Caco-2 (cell line): Measurements from ENCODE around the gene C19orf44. TPM values are rescaled to one million over a fixed set of nuclear protein-coding genes. Genes with fewer than 3 reads are reported as not detected.

Experiments
- BruUV-seq: library from RNA; stranded (reverse); fragments of 400-500 nt; replicated peaks from 2 replicates; lab custom pipeline; 2021; lab: Mats Ljungman, UMichigan
- CTCF ChIA-PET: fragments of 300-600 bp; sonication (Branson Sonifier 250); formaldehyde crosslinking; loops from one replicate; lab custom pipeline; 2022; ENCODE audit warnings: antibody characterized with exemption; lab: Charles Lee
- POLR2A ChIA-PET: fragments of 300-600 bp; sonication (Branson Sonifier 250); formaldehyde crosslinking; loops from one replicate; lab custom pipeline; 2022; ENCODE audit warnings: antibody characterized with exemption; lab: Charles Lee
- DNase-seq, 2 experiments: peaks; one replicate each; pipeline versions ENCODE4 v3.0.0 to v3.0.0-alpha.2; 2020 to 2022
- H3K27me3 ChIP-seq: replicated peaks from 2 replicates; pipeline ENCODE4 v1.6.0; 2011; ENCODE audit warnings: low read length; ENCODE audit not compliant: control insufficient read depth, insufficient read depth
- H3K36me3 ChIP-seq: 2 replicates; pipeline ENCODE4 v1.5.1; 2011; ENCODE audit warnings: low read length; ENCODE audit not compliant: control insufficient read depth, insufficient read depth
- H3K4me1 ChIP-seq: fragments of 250-450 bp; sonication (Bioruptor Pico); 2 replicates; pipeline ENCODE4 v1.5.1; 2020; ENCODE audit warnings: mild to moderate bottlenecking
- H3K4me3 ChIP-seq: 2 replicates; pipeline ENCODE4 v1.5.1; 2011; ENCODE audit warnings: low read depth, mild to moderate bottlenecking, control low read depth, low read length
- H3K9me3 ChIP-seq: fragments of 250-450 bp; sonication (Bioruptor Pico); 2 replicates; pipeline ENCODE4 v1.5.1; 2020; ENCODE audit warnings: mild to moderate bottlenecking, moderate library complexity
- H3K27ac Mint-ChIP-seq: one replicate; pipeline ENCODE4 v1.8.0; 2022; ENCODE audit warnings: mixed read lengths; ENCODE audit not compliant: unreplicated experiment
- H3K27me3 Mint-ChIP-seq: one replicate; pipeline ENCODE4 v1.8.0; 2022; ENCODE audit warnings: mixed read lengths; ENCODE audit not compliant: insufficient read depth, unreplicated experiment
- H3K36me3 Mint-ChIP-seq: one replicate; pipeline ENCODE4 v1.8.0; 2022; ENCODE audit warnings: mild to moderate bottlenecking, mixed read lengths; ENCODE audit not compliant: insufficient read depth, unreplicated experiment
- H3K4me1 Mint-ChIP-seq: one replicate; pipeline ENCODE4 v1.8.0; 2022; ENCODE audit warnings: low read depth, mixed read lengths; ENCODE audit not compliant: unreplicated experiment
- H3K4me3 Mint-ChIP-seq: one replicate; pipeline ENCODE4 v1.8.0; 2022; ENCODE audit warnings: mild to moderate bottlenecking, moderate library complexity, mixed read lengths; ENCODE audit not compliant: unreplicated experiment
- H3K9me3 Mint-ChIP-seq: one replicate; pipeline ENCODE4 v1.8.0; 2022; ENCODE audit warnings: mixed read lengths; ENCODE audit not compliant: unreplicated experiment
- CTCF ChIP-seq, 2 experiments: fragments of 200-600 bp in 1 of 2; IDR thresholded peaks; 1 replicate in 1 of 2; 2 replicates in 1 of 2; pipeline versions ENCODE4 v1.5.1 to v1.8.0; 2011 to 2022; ENCODE audit warnings: antibody characterized with exemption in 1 of 2, control low read depth in 1 of 2, inconsistent platforms in 1 of 2, low read depth in 1 of 2, low read length in 1 of 2, mild to moderate bottlenecking in 1 of 2, moderate library complexity in 1 of 2; ENCODE audit not compliant: insufficient read depth in 1 of 2, severe bottlenecking in 1 of 2, unreplicated experiment in 1 of 2
- intact Hi-C: fragments of 100-400 bp; cut with micrococcal nuclease; formaldehyde crosslinking; loops from one replicate; pipeline ENCODE4 v1.10.0; 2022; ENCODE audit not compliant: unreplicated experiment
- total RNA-seq: library from RNA; stranded (reverse); gene quantifications from 2 replicates; pipeline ENCODE4 v1.2.3, GENCODE V29; 2022

Gene C19orf44
- total RNA-seq, 1 experiment from 2014 or later, result 3.4 TPM

- no TSS peak for BruUV-seq
- peak in 1 of 2 experiments; percentile 4 for TF ChIP-seq CTCF (IDR thresholded peaks at IDR 0.05; ENCODE audit: insufficient read depth in 1 of 2, low read depth in 1 of 2, low read length in 1 of 2, severe bottlenecking in 1 of 2, unreplicated experiment in 1 of 2)
- H3K36me3 Mint-ChIP-seq, result peaks cover 94% of the 10 kb centered on the region
- H3K9me3 ChIP-seq, result no peaks in the 10 kb centered on the region
- H3K36me3 ChIP-seq, result peaks cover 4% of the 10 kb centered on the region
- 0 out of 2 replicates have a peak, but pooled peaks cover 4% of the 10 kb centered on the region for H3K4me1 ChIP-seq
- H3K9me3 Mint-ChIP-seq, result no peaks in the 10 kb centered on the region
- no peaks in the 10 kb centered on the region for H3K27me3 ChIP-seq
- no peak overlapping the region for H3K4me3 Mint-ChIP-seq
- CTCF ChIA-PET, result no interaction called here
- H3K4me1 Mint-ChIP-seq, result no peaks in the 10 kb centered on the region
- H3K4me3 ChIP-seq, result no peak overlapping the region
- intact Hi-C loops, result no loop called here
- POLR2A ChIA-PET, result no interaction called here
- DNase-seq, result no peak
- no peaks in the 10 kb centered on the region for H3K27me3 Mint-ChIP-seq
- H3K27ac Mint-ChIP-seq, result no peak overlapping the region
Measured at GRCh38 chr19:16536130-16536529, 39.9 kb downstream of the C19orf44 start.

- Mint-ChIP-seq H3K9me3 (no peaks in the 10 kb centered on the region), H3K36me3 (peaks cover 85% of the 10 kb centered on the region), H3K27me3 (no peaks in the 10 kb centered on the region), H3K4me3 (no peak overlapping the region), H3K27ac (no peak overlapping the region), H3K4me1 (no peaks in the 10 kb centered on the region)
- Histone ChIP-seq H3K9me3 (no peaks in the 10 kb centered on the region), H3K4me3 (no peak overlapping the region), H3K27me3 (no peaks in the 10 kb centered on the region), H3K4me1 (0 out of 2 replicates have a peak, but pooled peaks cover 4% of the 10 kb centered on the region), H3K36me3 (peaks cover 2% of the 10 kb centered on the region)
- DNase-seq, result no peak
- no peak for TF ChIP-seq CTCF (IDR thresholded peaks at IDR 0.05; ENCODE audit: insufficient read depth in 1 of 2, low read depth in 1 of 2, low read length in 1 of 2, severe bottlenecking in 1 of 2, unreplicated experiment in 1 of 2)
- ChIA-PET CTCF (no interaction called here), POLR2A (no interaction called here)
- BruUV-seq, result no TSS peak
- intact Hi-C loops, result no loop called here
Measured at GRCh38 chr19:16537111-16537510, 40.9 kb downstream of the C19orf44 start.

- no peak for DNase-seq
- Mint-ChIP-seq H3K27ac (peak overlapping the region; percentile 26), H3K27me3 (no peaks in the 10 kb centered on the region), H3K4me3 (peak overlapping the region; percentile 78), H3K4me1 (no peaks in the 10 kb centered on the region), H3K36me3 (peaks cover 56% of the 10 kb centered on the region), H3K9me3 (no peaks in the 10 kb centered on the region)
- Histone ChIP-seq H3K4me1 (0 out of 2 replicates have a peak, but pooled peaks cover 6% of the 10 kb centered on the region), H3K4me3 (peak overlapping the region; percentile 94), H3K9me3 (no peaks in the 10 kb centered on the region), H3K36me3 (peaks cover 2% of the 10 kb centered on the region; the same call in 1 of the 2 replicates), H3K27me3 (no peaks in the 10 kb centered on the region)
- POLR2A ChIA-PET, result no interaction called here
- CTCF ChIA-PET, result no interaction called here
- no peak for TF ChIP-seq CTCF (IDR thresholded peaks at IDR 0.05; ENCODE audit: insufficient read depth in 1 of 2, low read depth in 1 of 2, low read length in 1 of 2, severe bottlenecking in 1 of 2, unreplicated experiment in 1 of 2)
- intact Hi-C loops, result no loop called here
- BruUV-seq, result no TSS peak
Measured at GRCh38 chr19:16540948-16541347, 44.8 kb downstream of the C19orf44 start.
